Measurements from ENCODE around the gene SLC39A11.

SLC39A11 gene

DNA sequence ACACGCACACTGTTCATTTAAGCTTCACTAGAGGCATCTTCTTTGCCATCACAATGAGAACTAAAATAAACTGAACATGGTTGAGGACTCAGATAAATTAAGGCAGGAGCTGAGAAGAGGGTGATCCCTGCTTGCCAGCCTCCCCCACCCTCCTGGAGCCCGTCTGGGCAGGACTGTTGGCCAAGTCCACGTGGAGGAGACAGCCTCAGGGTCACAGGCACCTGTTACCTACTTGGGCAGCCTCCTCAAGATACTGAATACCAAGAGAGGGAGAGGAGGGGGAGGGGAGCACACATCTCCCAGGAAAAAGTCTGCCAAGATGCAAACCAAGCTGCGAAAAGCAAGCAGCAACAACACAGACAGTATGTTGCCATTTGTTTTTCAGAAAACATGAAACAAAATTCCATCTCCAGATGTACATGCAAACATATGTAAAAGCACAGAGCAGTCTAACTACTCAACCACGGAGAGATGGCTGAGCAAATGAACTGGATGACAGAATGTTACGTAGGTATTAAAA is 67.4 kb downstream of the SLC39A11 start:
- no peaks in the 10 kb centered on the region for H3K27me3 ChIP-seq (ENCODE audit: insufficient read depth, low read depth, severe bottlenecking)
- H3K9me3 ChIP-seq (ENCODE audit: severe bottlenecking): peaks cover 7% of the 10 kb centered on the region
- H3K4me3 ChIP-seq (ENCODE audit: low read depth, low read length): no peak overlapping the region
- TF ChIP-seq, protein P1, sequence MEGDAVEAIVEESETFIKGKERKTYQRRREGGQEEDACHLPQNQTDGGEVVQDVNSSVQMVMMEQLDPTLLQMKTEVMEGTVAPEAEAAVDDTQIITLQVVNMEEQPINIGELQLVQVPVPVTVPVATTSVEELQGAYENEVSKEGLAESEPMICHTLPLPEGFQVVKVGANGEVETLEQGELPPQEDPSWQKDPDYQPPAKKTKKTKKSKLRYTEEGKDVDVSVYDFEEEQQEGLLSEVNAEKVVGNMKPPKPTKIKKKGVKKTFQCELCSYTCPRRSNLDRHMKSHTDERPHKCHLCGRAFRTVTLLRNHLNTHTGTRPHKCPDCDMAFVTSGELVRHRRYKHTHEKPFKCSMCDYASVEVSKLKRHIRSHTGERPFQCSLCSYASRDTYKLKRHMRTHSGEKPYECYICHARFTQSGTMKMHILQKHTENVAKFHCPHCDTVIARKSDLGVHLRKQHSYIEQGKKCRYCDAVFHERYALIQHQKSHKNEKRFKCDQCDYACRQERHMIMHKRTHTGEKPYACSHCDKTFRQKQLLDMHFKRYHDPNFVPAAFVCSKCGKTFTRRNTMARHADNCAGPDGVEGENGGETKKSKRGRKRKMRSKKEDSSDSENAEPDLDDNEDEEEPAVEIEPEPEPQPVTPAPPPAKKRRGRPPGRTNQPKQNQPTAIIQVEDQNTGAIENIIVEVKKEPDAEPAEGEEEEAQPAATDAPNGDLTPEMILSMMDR (IDR thresholded peaks at IDR 0.05; ENCODE audit: low read depth, low read length): no peak
- DNase-seq: no peak
- H3K27ac ChIP-seq: no peak overlapping the region
- H3K36me3 ChIP-seq: no peaks in the 10 kb centered on the region; the same call in 1 of the 2 replicates

DNA sequence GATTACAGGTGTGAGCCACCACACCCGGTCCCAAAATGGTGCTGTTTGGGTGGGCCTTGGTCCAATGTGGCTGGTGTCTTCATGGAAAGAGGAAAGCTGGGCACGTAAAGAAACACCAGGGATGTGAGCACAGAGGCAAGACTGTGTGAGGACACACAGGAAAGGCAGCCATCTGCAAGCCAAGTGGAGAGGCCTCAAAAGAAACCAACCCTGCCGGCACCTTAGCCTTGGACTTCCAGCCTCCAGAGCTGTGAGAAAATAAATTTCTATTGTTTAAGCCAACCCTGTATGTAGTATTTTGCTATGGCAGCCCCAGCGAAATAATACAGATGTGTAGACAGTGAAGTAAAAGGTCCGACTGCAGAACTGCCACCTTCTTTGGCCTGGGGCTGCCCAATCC is 68.7 kb downstream of the SLC39A11 start:
- Histone ChIP-seq H3K9me3 (ENCODE audit: severe bottlenecking) (peaks cover 16% of the 10 kb centered on the region), H3K36me3 (no peaks in the 10 kb centered on the region), H3K27me3 (ENCODE audit: insufficient read depth, low read depth, severe bottlenecking) (no peaks in the 10 kb centered on the region), H3K27ac (no peak overlapping the region), H3K4me3 (ENCODE audit: low read depth, low read length) (no peak overlapping the region)
- DNase-seq: no peak
- TF ChIP-seq, protein P1 (IDR thresholded peaks at IDR 0.05; ENCODE audit: low read depth, low read length): no peak

DNA sequence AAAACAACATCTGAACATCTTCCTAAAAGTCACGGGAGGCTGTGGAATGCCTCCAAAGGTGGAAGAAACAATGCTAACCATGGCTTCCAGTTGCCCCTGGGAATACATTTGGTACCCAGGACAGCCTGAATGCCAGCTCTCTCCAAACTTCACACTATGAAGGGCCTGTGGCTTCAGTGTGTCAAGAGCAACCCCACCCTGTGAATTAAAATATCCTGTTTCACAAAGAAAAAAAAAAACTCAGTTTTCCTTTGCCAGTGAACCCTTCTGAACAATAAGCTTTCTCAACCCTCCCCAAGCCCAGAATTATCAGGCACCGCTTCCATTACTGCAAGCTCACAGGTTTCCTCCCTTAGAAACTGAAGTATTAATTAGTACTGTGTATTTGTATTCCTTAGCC is 69.8 kb downstream of the SLC39A11 start:
- Histone ChIP-seq H3K27ac (no peak overlapping the region), H3K27me3 (ENCODE audit: insufficient read depth, low read depth, severe bottlenecking) (no peaks in the 10 kb centered on the region), H3K9me3 (ENCODE audit: severe bottlenecking) (peaks cover 26% of the 10 kb centered on the region), H3K36me3 (no peaks in the 10 kb centered on the region), H3K4me3 (ENCODE audit: low read depth, low read length) (no peak overlapping the region)
- TF ChIP-seq, protein P1 (IDR thresholded peaks at IDR 0.05; ENCODE audit: low read depth, low read length): no peak
- DNase-seq: no peak

DNA sequence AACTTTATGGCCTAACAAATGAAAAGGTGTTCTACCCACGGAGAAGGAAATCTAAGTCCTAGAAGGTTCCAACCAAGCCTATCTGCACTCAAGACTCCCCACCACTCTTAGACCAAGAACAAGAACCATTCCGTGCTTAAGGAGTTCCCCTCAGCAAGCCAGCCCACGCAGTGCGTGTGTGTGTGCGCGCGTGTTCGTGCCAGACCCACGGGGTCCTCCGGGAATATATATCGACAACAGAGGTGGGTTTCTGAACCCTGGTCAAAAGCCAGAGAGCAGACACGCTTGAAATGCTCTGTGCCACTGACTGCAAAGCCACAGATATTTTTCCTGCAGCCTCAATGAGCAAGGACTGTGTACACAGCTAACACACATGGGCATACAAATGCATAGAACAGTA is 70.7 kb downstream of the SLC39A11 start:
- Histone ChIP-seq H3K36me3 (no peaks in the 10 kb centered on the region), H3K27me3 (ENCODE audit: insufficient read depth, low read depth, severe bottlenecking) (no peaks in the 10 kb centered on the region), H3K9me3 (ENCODE audit: severe bottlenecking) (peaks cover 30% of the 10 kb centered on the region), H3K4me3 (ENCODE audit: low read depth, low read length) (no peak overlapping the region), H3K27ac (no peak overlapping the region)
- no peak for DNase-seq
- TF ChIP-seq, protein P1 (IDR thresholded peaks at IDR 0.05; ENCODE audit: low read depth, low read length): no peak

DNA sequence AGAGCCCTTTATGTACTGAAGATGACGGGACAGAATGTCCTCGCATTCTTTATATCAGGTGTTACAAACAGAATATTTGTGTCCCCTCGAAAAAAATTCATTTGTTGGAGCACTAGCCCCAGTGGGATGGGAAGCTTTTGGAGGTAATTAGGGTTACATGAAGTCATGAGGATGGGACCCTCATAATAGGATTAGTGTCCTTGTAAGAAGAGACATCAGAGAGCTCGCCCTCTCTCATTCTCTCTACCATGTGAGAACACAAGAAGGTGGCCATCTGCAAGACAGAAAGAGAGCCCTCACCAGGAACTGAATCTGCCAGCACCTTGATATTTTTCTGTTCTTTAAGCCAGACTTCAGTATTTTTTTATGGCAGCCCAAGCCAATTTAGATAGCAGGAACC is 72.4 kb downstream of the SLC39A11 start:
- no peak for DNase-seq
- TF ChIP-seq, protein P1 (IDR thresholded peaks at IDR 0.05; ENCODE audit: low read depth, low read length): no peak
- Histone ChIP-seq H3K36me3 (no peaks in the 10 kb centered on the region), H3K9me3 (ENCODE audit: severe bottlenecking) (peaks cover 30% of the 10 kb centered on the region), H3K27me3 (ENCODE audit: insufficient read depth, low read depth, severe bottlenecking) (no peaks in the 10 kb centered on the region), H3K4me3 (ENCODE audit: low read depth, low read length) (no peak overlapping the region), H3K27ac (no peak overlapping the region)

DNA sequence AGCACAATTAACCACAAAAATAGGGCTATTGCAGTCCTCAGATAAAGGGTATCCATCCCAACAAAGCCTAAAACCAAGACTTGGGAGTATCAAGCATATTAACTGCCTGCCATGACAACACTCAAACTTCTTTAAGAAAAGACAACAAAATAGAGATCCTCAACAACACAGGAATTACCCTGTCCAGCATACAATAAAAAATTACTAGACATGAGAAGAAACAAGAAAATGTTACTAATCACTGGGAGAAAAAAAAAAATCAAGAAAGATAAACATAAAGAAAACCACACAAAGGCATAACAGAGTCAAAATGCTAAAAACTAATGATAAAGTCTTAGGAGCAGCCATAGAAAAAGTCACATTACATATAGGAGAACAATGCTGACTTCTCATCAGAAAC is 73.9 kb downstream of the SLC39A11 start:
- no peak for DNase-seq
- TF ChIP-seq, protein P1 (IDR thresholded peaks at IDR 0.05; ENCODE audit: low read depth, low read length): no peak
- H3K27me3 ChIP-seq (ENCODE audit: insufficient read depth, low read depth, severe bottlenecking): no peaks in the 10 kb centered on the region
- H3K36me3 ChIP-seq: no peaks in the 10 kb centered on the region
- H3K9me3 ChIP-seq (ENCODE audit: severe bottlenecking): peaks cover 28% of the 10 kb centered on the region
- no peak overlapping the region for H3K4me3 ChIP-seq (ENCODE audit: low read depth, low read length)
- no peak overlapping the region for H3K27ac ChIP-seq

Data from WERI-Rb-1 (cell line).